Measurements from ENCODE around the gene MYO7A. TPM values are rescaled to one million over a fixed set of nuclear protein-coding genes. Genes with fewer than 3 reads are reported as not detected.

MYO7A gene
- total RNA-seq, 1 experiment from 2014 or later, result 0.26 TPM

DNA sequence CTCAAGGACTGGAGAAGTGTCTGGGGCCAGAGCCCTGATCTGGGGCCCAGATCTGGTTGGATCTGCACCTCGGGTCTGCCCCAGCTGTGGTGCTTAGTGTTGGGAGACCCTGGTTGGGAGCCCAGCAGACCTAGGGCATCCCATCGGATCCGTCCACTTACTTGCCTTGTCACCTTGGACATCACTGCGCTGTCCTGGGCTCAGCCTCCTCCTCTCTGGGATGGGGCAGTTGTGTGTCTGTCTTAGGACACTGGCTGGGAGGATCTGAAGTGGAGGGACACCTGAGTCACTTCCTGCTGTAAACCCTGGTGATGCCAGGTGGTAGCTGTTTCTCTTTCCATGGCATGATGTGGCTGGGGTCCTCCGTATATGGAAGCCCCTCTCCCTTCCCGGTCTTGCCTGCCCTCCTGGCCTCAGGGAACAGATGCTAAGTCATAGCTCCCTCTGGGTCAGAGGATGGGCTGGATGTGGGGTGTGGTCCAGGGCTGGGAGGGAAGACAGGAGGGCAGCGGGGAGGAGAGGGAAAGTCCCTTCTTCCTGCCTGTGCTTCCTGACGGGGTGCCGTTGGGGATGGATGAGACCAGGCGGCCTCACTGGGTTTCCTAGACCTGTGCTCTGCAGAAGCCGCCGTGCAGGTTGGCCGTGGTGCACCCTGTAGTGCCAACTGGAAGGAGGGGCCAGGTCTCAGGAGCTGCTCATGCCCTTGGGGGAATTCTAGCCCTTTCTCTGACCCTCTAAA, 37.5 kb upstream of the MYO7A start:
- CTCF ChIA-PET, result interaction anchor here (0.5 to 8.9 kb wide), 42 partner anchors 10 to 716 kb away, joined by 3 to 108 read pairs (median 6); partner anchors contain the start of gene MYO7A
- H3K4me3 Mint-ChIP-seq (ENCODE audit: unreplicated experiment), result no peak overlapping the region
- no peaks in the 10 kb centered on the region for H3K36me3 Mint-ChIP-seq (ENCODE audit: insufficient read depth, unreplicated experiment)
- BruUV-seq (replicated peaks), result no TSS peak
- H3K27me3 Mint-ChIP-seq (ENCODE audit: insufficient read depth, unreplicated experiment), result no peaks in the 10 kb centered on the region
- POLR2A ChIA-PET, result interaction anchor here (0.9 to 1.1 kb wide), 3 partner anchors 11 to 171 kb away, joined by 3 to 5 read pairs (median 4); partner anchors contain the start of gene OMP
- no peak overlapping the region for H3K27ac Mint-ChIP-seq (ENCODE audit: low read depth, unreplicated experiment)
- no peaks in the 10 kb centered on the region for H3K4me1 Mint-ChIP-seq (ENCODE audit: insufficient read depth, unreplicated experiment)
- H3K9me3 Mint-ChIP-seq (ENCODE audit: unreplicated experiment), result no peaks in the 10 kb centered on the region
- DNase-seq (ENCODE audit: unreplicated experiment), result no peak
- intact Hi-C loops (cut with micrococcal nuclease), result loop anchor here (1.0 to 10.0 kb wide), 5 partner anchors 24 to 356 kb away; partner anchors contain the start of gene CAPN5
- TF ChIP-seq, protein P1, sequence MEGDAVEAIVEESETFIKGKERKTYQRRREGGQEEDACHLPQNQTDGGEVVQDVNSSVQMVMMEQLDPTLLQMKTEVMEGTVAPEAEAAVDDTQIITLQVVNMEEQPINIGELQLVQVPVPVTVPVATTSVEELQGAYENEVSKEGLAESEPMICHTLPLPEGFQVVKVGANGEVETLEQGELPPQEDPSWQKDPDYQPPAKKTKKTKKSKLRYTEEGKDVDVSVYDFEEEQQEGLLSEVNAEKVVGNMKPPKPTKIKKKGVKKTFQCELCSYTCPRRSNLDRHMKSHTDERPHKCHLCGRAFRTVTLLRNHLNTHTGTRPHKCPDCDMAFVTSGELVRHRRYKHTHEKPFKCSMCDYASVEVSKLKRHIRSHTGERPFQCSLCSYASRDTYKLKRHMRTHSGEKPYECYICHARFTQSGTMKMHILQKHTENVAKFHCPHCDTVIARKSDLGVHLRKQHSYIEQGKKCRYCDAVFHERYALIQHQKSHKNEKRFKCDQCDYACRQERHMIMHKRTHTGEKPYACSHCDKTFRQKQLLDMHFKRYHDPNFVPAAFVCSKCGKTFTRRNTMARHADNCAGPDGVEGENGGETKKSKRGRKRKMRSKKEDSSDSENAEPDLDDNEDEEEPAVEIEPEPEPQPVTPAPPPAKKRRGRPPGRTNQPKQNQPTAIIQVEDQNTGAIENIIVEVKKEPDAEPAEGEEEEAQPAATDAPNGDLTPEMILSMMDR (IDR thresholded peaks at IDR 0.05; ENCODE audit: unreplicated experiment), result no peak

- TF ChIP-seq, protein P1 (IDR thresholded peaks at IDR 0.05; ENCODE audit: unreplicated experiment), result peak; percentile 81
- DNase-seq (ENCODE audit: unreplicated experiment), result peak; percentile 77
- no peaks in the 10 kb centered on the region for H3K27me3 Mint-ChIP-seq (ENCODE audit: insufficient read depth, unreplicated experiment)
- POLR2A ChIA-PET, result interaction anchor here (0.9 to 1.1 kb wide), 3 partner anchors 11 to 171 kb away, joined by 3 to 5 read pairs (median 4); partner anchors contain the start of gene OMP
- no peaks in the 10 kb centered on the region for H3K9me3 Mint-ChIP-seq (ENCODE audit: unreplicated experiment)
- no peaks in the 10 kb centered on the region for H3K4me1 Mint-ChIP-seq (ENCODE audit: insufficient read depth, unreplicated experiment)
- intact Hi-C loops (cut with micrococcal nuclease), result loop anchor here (1.0 to 10.0 kb wide), 5 partner anchors 25 to 357 kb away; partner anchors contain the start of gene CAPN5
- H3K4me3 Mint-ChIP-seq (ENCODE audit: unreplicated experiment), result no peak overlapping the region
- no peak overlapping the region for H3K27ac Mint-ChIP-seq (ENCODE audit: low read depth, unreplicated experiment)
- CTCF ChIA-PET, result interaction anchor here (0.5 to 8.9 kb wide), 60 partner anchors 8 to 981 kb away, joined by 3 to 108 read pairs (median 4); partner anchors contain the start of genes CAPN5 and MYO7A
- no TSS peak for BruUV-seq (replicated peaks)
- H3K36me3 Mint-ChIP-seq (ENCODE audit: insufficient read depth, unreplicated experiment), result no peaks in the 10 kb centered on the region
Observed at GRCh38 chr11:77091146-77091940, 36.7 kb upstream of the MYO7A start.

GRCh38 chr11:77092382-77092781, 35.7 kb upstream of the MYO7A start:
- no peak for DNase-seq (ENCODE audit: unreplicated experiment)
- intact Hi-C loops (cut with micrococcal nuclease), result loop anchor here (5.0 to 10.0 kb wide), 2 partner anchors 285 to 358 kb away; no protein-coding TSS in a partner anchor
- no peak overlapping the region for H3K27ac Mint-ChIP-seq (ENCODE audit: low read depth, unreplicated experiment)
- no peak overlapping the region for H3K4me3 Mint-ChIP-seq (ENCODE audit: unreplicated experiment)
- H3K27me3 Mint-ChIP-seq (ENCODE audit: insufficient read depth, unreplicated experiment), result no peaks in the 10 kb centered on the region
- H3K9me3 Mint-ChIP-seq (ENCODE audit: unreplicated experiment), result no peaks in the 10 kb centered on the region
- BruUV-seq (replicated peaks), result no TSS peak
- POLR2A ChIA-PET, result interaction anchor here (0.6 to 1.1 kb wide), 2 partner anchors 43 to 73 kb away, joined by 3 read pairs; no protein-coding TSS in a partner anchor
- CTCF ChIA-PET, result interaction anchor here (0.6 to 8.9 kb wide), 27 partner anchors 9 to 980 kb away, joined by 3 to 108 read pairs (median 6); partner anchors contain the start of gene CAPN5
- H3K36me3 Mint-ChIP-seq (ENCODE audit: insufficient read depth, unreplicated experiment), result no peaks in the 10 kb centered on the region
- TF ChIP-seq, protein P1 (IDR thresholded peaks at IDR 0.05; ENCODE audit: unreplicated experiment), result no peak
- H3K4me1 Mint-ChIP-seq (ENCODE audit: insufficient read depth, unreplicated experiment), result no peaks in the 10 kb centered on the region

Measured in MCF 10A (cell line).